HG03469 (cell line): ENCODE results near the gene EEF1A2.

Experiments
- ATAC-seq: cut with Tn5 transposase; IDR thresholded peaks from one replicate; pipeline ENCODE4 v1.9.1; 2021; ENCODE audit warnings: mild to moderate bottlenecking, moderate library complexity, moderate number of reproducible peaks; ENCODE audit not compliant: unreplicated experiment

Gene EEF1A2

GRCh38 chr20:63500902-63501817 lies 2.3 kb upstream of the EEF1A2 start:
- ATAC-seq: no peak

- ATAC-seq: no peak
Observed at GRCh38 chr20:63500151-63500901, 1.4 kb upstream of the EEF1A2 start.

GRCh38 chr20:63499338-63499969 lies 571 bp upstream of the EEF1A2 start:
- ATAC-seq: no peak

GRCh38 chr20:63497946-63498935 lies 642 bp downstream of the EEF1A2 start:
- ATAC-seq: no peak

GRCh38 chr20:63497138-63497945 lies 1.5 kb downstream of the EEF1A2 start:
- ATAC-seq: no peak

- ATAC-seq: no peak
Observed at GRCh38 chr20:63496596-63497120, 2.2 kb downstream of the EEF1A2 start.

- ATAC-seq: no peak
Observed at GRCh38 chr20:63495741-63496595, 2.9 kb downstream of the EEF1A2 start.

GRCh38 chr20:63495167-63495720 lies 3.6 kb downstream of the EEF1A2 start:
- no peak for ATAC-seq

GRCh38 chr20:63494420-63495166 lies 4.3 kb downstream of the EEF1A2 start:
- ATAC-seq: no peak

- no peak for ATAC-seq
Observed at GRCh38 chr20:63494084-63494419, 4.8 kb downstream of the EEF1A2 start.

- no peak for ATAC-seq
Observed at GRCh38 chr20:63493563-63494020, 5.3 kb downstream of the EEF1A2 start.

GRCh38 chr20:63492982-63493381 lies 5.9 kb downstream of the EEF1A2 start:
- ATAC-seq: no peak

GRCh38 chr20:63492518-63492917 lies 6.4 kb downstream of the EEF1A2 start:
- no peak for ATAC-seq

GRCh38 chr20:63491635-63492230 lies 7.2 kb downstream of the EEF1A2 start:
- no peak for ATAC-seq

GRCh38 chr20:63491078-63491477 lies 7.8 kb downstream of the EEF1A2 start:
- no peak for ATAC-seq

- no peak for ATAC-seq
Observed at GRCh38 chr20:63490416-63490815, 8.5 kb downstream of the EEF1A2 start.
